H54 (cell line): Measurements from ENCODE around the gene ZNF24.

ENCODE experiments used
- DNase-seq: peaks from one replicate; pipeline ENCODE4 v3.0.0; 2011; ENCODE audit warnings: low spot score, mixed read lengths; ENCODE audit not compliant: insufficient read length
- FAIRE-seq: peaks from 3 replicates; lab custom pipeline; 2011; peaks lifted over from hg19 to GRCh38; lab: Jason Lieb, UNC
- POLR2A ChIP-seq: IDR thresholded peaks from 2 replicates; pipeline ENCODE4 v1.6.1; 2011; ENCODE audit warnings: low read depth, mild to moderate bottlenecking, low read length

The ZNF24 gene

GRCh38 chr18:35296060-35296459 is 48.2 kb downstream of the ZNF24 start:
- no peak for DNase-seq
- FAIRE-seq, result no peak
- no peak for TF ChIP-seq POLR2A

- DNase-seq (no peak), FAIRE-seq (no peak)
- no peak for TF ChIP-seq POLR2A
These were observed 53.1 kb downstream of the ZNF24 start for GRCh38 chr18:35291166-35291565.

GRCh38 chr18:35290094-35290735 is 54.0 kb downstream of the ZNF24 start, which contains the start of gene ZSCAN30:
TSS of gene ZSCAN30 (minus strand) at chr18:35290229. CDS start at chr18:35264352, 25,877 bp downstream.
- DNase-seq, result peak; percentile 54
- FAIRE-seq, result peak; percentile 72
- peak; percentile 83 for TF ChIP-seq POLR2A

- no peak for DNase-seq
- no peak for FAIRE-seq
- no peak for TF ChIP-seq POLR2A
These were observed 54.5 kb downstream of the ZNF24 start for GRCh38 chr18:35289727-35290093.

- no peak for FAIRE-seq
- TF ChIP-seq POLR2A, result no peak
- DNase-seq, result no peak
These were observed 54.9 kb downstream of the ZNF24 start for GRCh38 chr18:35289293-35289692.

GRCh38 chr18:35284841-35285240 is 59.4 kb downstream of the ZNF24 start:
- FAIRE-seq (no peak), DNase-seq (no peak)
- TF ChIP-seq POLR2A, result no peak

- DNase-seq, result no peak
- FAIRE-seq, result no peak
- TF ChIP-seq POLR2A, result no peak
These were observed 60.1 kb downstream of the ZNF24 start for GRCh38 chr18:35283923-35284794.

GRCh38 chr18:35282353-35282752 is 61.9 kb downstream of the ZNF24 start:
- DNase-seq, result peak; percentile 30
- FAIRE-seq, result peak; percentile 96
- no peak for TF ChIP-seq POLR2A
